ENCODE measurements around the gene BIN1. TPM values are rescaled to one million over a fixed set of nuclear protein-coding genes. Genes with fewer than 3 reads are reported as not detected.
A peak's percentile ranks its signal among the peaks of the same experiment; 100 is the strongest.
"Not testable (repeated sequence)": the region's sequence is repeated elsewhere in the genome, so short reads cannot be mapped to it uniquely, and the experiment has no call there.

BIN1 gene
- total RNA-seq, 1 experiment from 2014 or later = 58.6 TPM

- DNase-seq (ENCODE audit: low read depth, low spot score); BruUV-seq (replicated peaks); in situ Hi-C loops (cut with HindIII; ENCODE audit: low pct_unique_long_range_greater_than_20kb, low sequenced_read_pairs); ATAC-seq; H3K27ac ChIP-seq (ENCODE audit: low read length); POLR2A ChIA-PET; H3K4me3 ChIP-seq (ENCODE audit: low read depth in 2 of 2, low read length in 2 of 2); H3K4me1 ChIP-seq (ENCODE audit: control insufficient read depth, insufficient read depth, low read length); intact Hi-C loops (cut with micrococcal nuclease; ENCODE audit: unreplicated experiment); CTCF ChIA-PET; H3K9me3 ChIP-seq (ENCODE audit: control insufficient read depth, insufficient read depth, low read depth, low read length); H3K36me3 ChIP-seq (ENCODE audit: control insufficient read depth, insufficient read depth, low read length): not testable (repeated sequence)
- peaks cover 13% of the 10 kb centered on the region; the same call in 1 of the 2 replicates for H3K27me3 ChIP-seq (ENCODE audit: control insufficient read depth, insufficient read depth, low read length)
Measured at GRCh38 chr2:127028745-127029144, 78.2 kb downstream of the BIN1 start.

DNA sequence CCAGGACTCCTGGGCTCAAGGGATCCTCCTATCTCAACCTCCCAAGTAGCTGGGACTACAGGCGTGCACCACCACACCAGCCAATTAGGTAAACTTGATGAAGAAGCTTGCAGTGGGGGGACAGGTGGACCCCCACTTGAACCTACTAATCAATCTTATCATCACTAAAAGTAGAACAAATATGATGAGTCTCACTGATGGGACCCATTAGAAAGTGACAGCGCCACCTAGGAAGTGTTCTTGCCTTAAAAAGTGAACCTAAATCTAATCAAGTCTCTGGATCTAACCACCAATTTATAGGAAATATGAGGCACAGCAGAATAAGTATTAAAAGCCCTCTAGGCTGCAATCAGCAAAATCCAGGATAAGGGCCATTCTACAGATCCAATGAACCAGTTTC, 79.2 kb downstream of the BIN1 start:
- ATAC-seq (no peak), DNase-seq (ENCODE audit: low read depth, low spot score) (no peak)
- ChIA-PET CTCF (no interaction called here), POLR2A (no interaction called here)
- in situ Hi-C loops (cut with HindIII; ENCODE audit: low pct_unique_long_range_greater_than_20kb, low sequenced_read_pairs) = no loop called here
- BruUV-seq (replicated peaks) = no TSS peak
- Histone ChIP-seq H3K4me3 (ENCODE audit: low read depth in 2 of 2, low read length in 2 of 2) (no peak overlapping the region), H3K27me3 (ENCODE audit: control insufficient read depth, insufficient read depth, low read length) (peaks cover 11% of the 10 kb centered on the region; the same call in 1 of the 2 replicates), H3K36me3 (ENCODE audit: control insufficient read depth, insufficient read depth, low read length) (no peaks in the 10 kb centered on the region), H3K27ac (ENCODE audit: low read length) (no peak overlapping the region), H3K9me3 (ENCODE audit: control insufficient read depth, insufficient read depth, low read depth, low read length) (no peaks in the 10 kb centered on the region), H3K4me1 (ENCODE audit: control insufficient read depth, insufficient read depth, low read length) (peaks cover 7% of the 10 kb centered on the region; the same call in 1 of the 2 replicates)
- intact Hi-C loops (cut with micrococcal nuclease; ENCODE audit: unreplicated experiment) = no loop called here
- TF ChIP-seq SIN3A (IDR thresholded peaks at IDR 0.05; ENCODE audit: borderline replicate concordance, insufficient read depth, low read depth, low read length) (no peak), CTCF (IDR thresholded peaks at IDR 0.05) (peak; percentile 54)

DNA sequence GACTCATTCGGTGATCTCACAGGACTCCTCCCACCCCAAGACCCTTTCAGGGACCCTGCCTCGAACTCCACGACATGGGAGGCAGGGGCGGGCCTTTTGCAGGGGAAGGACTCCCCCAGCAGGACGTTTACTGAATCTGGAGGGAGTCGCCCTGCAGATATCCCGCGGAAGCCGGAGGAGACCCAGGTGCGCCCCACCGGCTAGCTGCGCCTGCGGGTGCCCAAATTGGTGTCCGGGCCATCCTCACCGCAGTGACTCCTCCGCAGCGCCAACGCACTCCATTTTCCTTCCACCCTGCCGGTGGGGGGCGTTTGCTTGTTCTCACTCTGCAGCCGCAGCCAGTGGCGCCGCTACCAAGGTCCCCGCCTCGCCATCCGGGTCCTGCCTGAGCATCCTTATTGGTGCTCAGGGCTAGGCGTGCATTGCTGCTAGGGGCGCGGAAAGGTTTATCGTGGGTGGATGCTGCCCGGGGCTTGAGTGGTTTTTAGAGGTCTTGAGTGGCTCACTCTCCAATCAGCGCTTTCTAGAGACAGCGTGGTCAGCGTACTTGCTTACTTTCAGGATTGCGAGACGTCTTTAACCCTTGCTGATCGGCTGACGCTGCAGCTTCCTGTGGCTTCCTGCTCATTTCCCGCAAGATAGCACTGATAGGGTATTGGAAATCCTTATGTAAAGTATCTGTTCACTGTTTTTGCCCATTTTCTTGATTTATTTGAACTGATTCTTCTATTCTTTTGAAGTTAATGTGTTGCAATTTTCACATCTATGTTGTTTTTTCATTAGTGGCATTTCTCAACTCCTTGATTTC, 81.4 kb downstream of the BIN1 start:
- no TSS peak for BruUV-seq (replicated peaks)
- CTCF ChIA-PET = interaction anchor here (0.6 to 1.0 kb wide), 3 partner anchors 42 to 562 kb away, joined by 3 read pairs; partner anchors contain the start of gene BIN1
- DNase-seq (ENCODE audit: low read depth, low spot score) (no peak), ATAC-seq (peak; percentile 95)
- Histone ChIP-seq H3K4me1 (ENCODE audit: control insufficient read depth, insufficient read depth, low read length) (peaks cover 7% of the 10 kb centered on the region; the same call in 1 of the 2 replicates), H3K4me3 (ENCODE audit: low read depth in 2 of 2, low read length in 2 of 2) (peak overlapping the region; percentile 52 to 76), H3K9me3 (ENCODE audit: control insufficient read depth, insufficient read depth, low read depth, low read length) (no peaks in the 10 kb centered on the region), H3K27ac (ENCODE audit: low read length) (0 out of 2 replicates have a peak overlapping the region, but pooled peaks have one; percentile 5), H3K27me3 (ENCODE audit: control insufficient read depth, insufficient read depth, low read length) (peaks cover 11% of the 10 kb centered on the region), H3K36me3 (ENCODE audit: control insufficient read depth, insufficient read depth, low read length) (no peaks in the 10 kb centered on the region)
- in situ Hi-C loops (cut with HindIII; ENCODE audit: low pct_unique_long_range_greater_than_20kb, low sequenced_read_pairs) = no loop called here
- intact Hi-C loops (cut with micrococcal nuclease; ENCODE audit: unreplicated experiment) = no loop called here
- POLR2A ChIA-PET = no interaction called here
- TF ChIP-seq SIN3A (IDR thresholded peaks at IDR 0.05; ENCODE audit: borderline replicate concordance, insufficient read depth, low read depth, low read length) (no peak), CTCF (IDR thresholded peaks at IDR 0.05) (peak; percentile 76), TCF7L2 (IDR thresholded peaks at IDR 0.05; ENCODE audit: low read depth, low read length) (no peak), POLR2AphosphoS5 (IDR thresholded peaks at IDR 0.05; ENCODE audit: low read depth, low read length) (no peak), REST (IDR thresholded peaks at IDR 0.05; ENCODE audit: insufficient read depth in 1 of 2, low read depth in 2 of 2, low read length in 1 of 2) (no peak)

All from Panc1 (cell line).